Osteoblast (primary cell): ENCODE measurements around the gene PRORP. TPM values are rescaled to one million over a fixed set of nuclear protein-coding genes. Genes with fewer than 3 reads are reported as not detected.
"Not testable (repeated sequence)": the region's sequence is repeated elsewhere in the genome, so short reads cannot be mapped to it uniquely, and the experiment has no call there.

Experiments
- DNase-seq: peaks from one replicate; pipeline ENCODE4 v3.0.0; 2011; ENCODE audit warnings: low spot score, mixed read lengths; ENCODE audit not compliant: insufficient read length; ENCODE audit errors: missing footprints
- H2AFZ ChIP-seq: 2 replicates; pipeline ENCODE4 v1.6.0; 2011; ENCODE audit warnings: mild to moderate bottlenecking, low read length
- H3K27ac ChIP-seq: 2 replicates; pipeline ENCODE4 v1.5.1; 2011; ENCODE audit warnings: mild to moderate bottlenecking, low read depth, low read length, moderate library complexity
- H3K27me3 ChIP-seq: 2 replicates; pipeline ENCODE4 v1.6.0; 2012; ENCODE audit warnings: mild to moderate bottlenecking, control low read depth, inconsistent platforms, low read length, moderate library complexity; ENCODE audit not compliant: insufficient read depth
- H3K36me3 ChIP-seq: 2 replicates; pipeline ENCODE4 v1.5.1; 2011; ENCODE audit warnings: mild to moderate bottlenecking, low read length, control low read depth, moderate library complexity; ENCODE audit not compliant: insufficient read depth
- H3K4me1 ChIP-seq: 2 replicates; pipeline ENCODE4 v1.5.1; 2011; ENCODE audit warnings: mild to moderate bottlenecking, low read length, control low read depth, moderate library complexity; ENCODE audit not compliant: insufficient read depth
- H3K4me2 ChIP-seq: 2 replicates; pipeline ENCODE4 v1.6.0; 2011; ENCODE audit warnings: mild to moderate bottlenecking, low read length; ENCODE audit not compliant: insufficient read depth
- H3K4me3 ChIP-seq: fragments of 200-600 bp; sonication (generic); 3 replicates; pipeline ENCODE4 v1.5.1; 2012; ENCODE audit warnings: mild to moderate bottlenecking, low read length, inconsistent platforms; ENCODE audit not compliant: insufficient read depth
- H3K79me2 ChIP-seq: 2 replicates; pipeline ENCODE4 v1.6.0; 2012; ENCODE audit warnings: mild to moderate bottlenecking, low read length, control low read depth, inconsistent platforms; ENCODE audit not compliant: insufficient read depth
- H3K9me3 ChIP-seq: 2 replicates; pipeline ENCODE4 v1.5.1; 2011; ENCODE audit warnings: low read depth, low read length, control low read depth
- H4K20me1 ChIP-seq: 2 replicates; pipeline ENCODE4 v1.6.0; 2012; ENCODE audit warnings: mild to moderate bottlenecking, low read length, control low read depth; ENCODE audit not compliant: insufficient read depth
- total RNA-seq: library from RNA; depleted of rRNA; stranded (reverse); fragments of >200 nt; gene quantifications from 2 replicates; pipeline ENCODE4 v1.2.3, GENCODE V29; 2012
- TF ChIP-seq, protein P1 (sequence below): IDR thresholded peaks from 2 replicates; pipeline ENCODE4 v1.5.1; 2011; ENCODE audit warnings: mild to moderate bottlenecking, low read depth, low read length, moderate library complexity; ENCODE audit errors: extremely low read depth

The PRORP gene
- total RNA-seq, 1 donor, result 30.4 TPM

DNA sequence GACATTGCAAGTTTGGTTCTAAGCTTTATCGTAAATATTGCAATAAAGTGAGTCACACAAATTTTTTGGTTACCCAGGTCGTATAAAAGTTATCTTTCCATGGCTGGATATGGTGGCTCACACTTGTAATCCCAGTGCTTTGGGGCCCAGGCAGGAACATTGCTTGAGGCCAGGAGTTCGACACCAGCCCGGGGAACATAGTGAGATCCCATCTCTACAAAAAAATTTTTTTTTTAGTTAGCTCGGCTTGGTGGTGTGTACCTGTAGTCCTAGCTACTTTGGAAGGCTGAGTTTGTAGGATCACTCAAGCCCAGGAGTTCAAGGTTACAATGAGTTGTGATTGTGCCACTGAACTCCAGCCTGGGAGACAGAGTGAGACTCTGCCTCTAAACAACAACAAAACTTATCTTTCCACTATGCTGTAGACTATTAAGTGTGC is 24.4 kb downstream of the PRORP start:
- Histone ChIP-seq H3K27me3 (no peaks in the 10 kb centered on the region), H3K4me2 (no peak overlapping the region), H3K4me3 (no peak overlapping the region), H3K36me3 (no peaks in the 10 kb centered on the region), H3K4me1 (no peaks in the 10 kb centered on the region), H4K20me1 (no peaks in the 10 kb centered on the region), H3K27ac (no peak overlapping the region), H3K9me3 (no peaks in the 10 kb centered on the region), H3K79me2 (peaks cover 12% of the 10 kb centered on the region), H2AFZ (no peak overlapping the region)
- DNase-seq, result no peak
- TF ChIP-seq, protein P1, sequence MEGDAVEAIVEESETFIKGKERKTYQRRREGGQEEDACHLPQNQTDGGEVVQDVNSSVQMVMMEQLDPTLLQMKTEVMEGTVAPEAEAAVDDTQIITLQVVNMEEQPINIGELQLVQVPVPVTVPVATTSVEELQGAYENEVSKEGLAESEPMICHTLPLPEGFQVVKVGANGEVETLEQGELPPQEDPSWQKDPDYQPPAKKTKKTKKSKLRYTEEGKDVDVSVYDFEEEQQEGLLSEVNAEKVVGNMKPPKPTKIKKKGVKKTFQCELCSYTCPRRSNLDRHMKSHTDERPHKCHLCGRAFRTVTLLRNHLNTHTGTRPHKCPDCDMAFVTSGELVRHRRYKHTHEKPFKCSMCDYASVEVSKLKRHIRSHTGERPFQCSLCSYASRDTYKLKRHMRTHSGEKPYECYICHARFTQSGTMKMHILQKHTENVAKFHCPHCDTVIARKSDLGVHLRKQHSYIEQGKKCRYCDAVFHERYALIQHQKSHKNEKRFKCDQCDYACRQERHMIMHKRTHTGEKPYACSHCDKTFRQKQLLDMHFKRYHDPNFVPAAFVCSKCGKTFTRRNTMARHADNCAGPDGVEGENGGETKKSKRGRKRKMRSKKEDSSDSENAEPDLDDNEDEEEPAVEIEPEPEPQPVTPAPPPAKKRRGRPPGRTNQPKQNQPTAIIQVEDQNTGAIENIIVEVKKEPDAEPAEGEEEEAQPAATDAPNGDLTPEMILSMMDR, result no peak

DNA sequence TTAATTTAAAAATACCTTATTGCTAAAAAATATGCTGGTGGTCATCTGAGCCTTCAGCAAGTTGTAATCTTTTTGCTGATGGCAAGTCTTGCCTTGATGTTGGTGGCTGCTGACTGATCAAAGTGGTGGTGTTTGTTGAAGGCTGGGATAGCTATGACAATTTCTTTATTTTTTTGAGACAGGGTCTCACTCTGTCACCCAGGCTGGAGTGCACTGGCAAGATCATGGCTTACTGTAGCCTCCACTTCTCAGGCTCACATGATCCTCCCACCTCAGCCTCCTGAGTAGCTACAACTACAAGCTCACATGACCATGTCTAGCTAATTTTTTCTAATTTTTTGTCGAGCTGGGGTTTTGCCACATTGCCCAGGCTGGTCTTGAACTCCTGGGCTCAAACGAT is 24.8 kb downstream of the PRORP start:
- no peak for DNase-seq
- H3K27me3 ChIP-seq, result no peaks in the 10 kb centered on the region
- no peak overlapping the region for H3K4me3 ChIP-seq
- H3K4me2 ChIP-seq, result no peak overlapping the region
- TF ChIP-seq, protein P1, result no peak
- no peaks in the 10 kb centered on the region for H3K36me3 ChIP-seq
- no peaks in the 10 kb centered on the region for H3K9me3 ChIP-seq
- no peak overlapping the region for H3K27ac ChIP-seq
- no peaks in the 10 kb centered on the region for H4K20me1 ChIP-seq
- H3K4me1 ChIP-seq, result no peaks in the 10 kb centered on the region
- peaks cover 12% of the 10 kb centered on the region for H3K79me2 ChIP-seq
- no peak overlapping the region for H2AFZ ChIP-seq

DNA sequence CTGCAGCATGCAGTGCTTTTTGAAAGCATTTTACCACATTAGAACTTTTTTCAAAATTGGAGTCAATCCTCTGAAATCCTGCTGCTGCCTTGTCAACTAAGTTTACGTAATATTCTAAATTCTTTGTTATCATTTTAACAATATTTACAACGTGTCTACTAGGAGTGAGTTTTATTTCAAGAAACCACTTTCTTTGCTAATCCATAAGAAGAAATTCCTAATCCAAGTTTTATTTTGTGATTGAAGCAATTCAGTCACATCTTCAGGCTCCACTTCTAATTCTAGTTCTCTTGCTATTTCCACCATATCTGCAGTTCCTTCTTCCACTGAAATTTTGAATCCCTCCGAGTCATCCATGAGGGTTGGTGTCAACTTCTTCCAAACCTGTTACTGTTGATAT is 25.4 kb downstream of the PRORP start:
- no peak for DNase-seq
- H3K9me3 ChIP-seq, result no peaks in the 10 kb centered on the region
- H3K4me3 ChIP-seq, result no peak overlapping the region
- H3K27ac ChIP-seq, result no peak overlapping the region
- H3K27me3 ChIP-seq, result no peaks in the 10 kb centered on the region
- no peaks in the 10 kb centered on the region for H3K4me1 ChIP-seq
- H3K36me3 ChIP-seq, result no peaks in the 10 kb centered on the region
- no peaks in the 10 kb centered on the region for H4K20me1 ChIP-seq
- peaks cover 12% of the 10 kb centered on the region for H3K79me2 ChIP-seq
- H2AFZ ChIP-seq, result no peak overlapping the region
- no peak overlapping the region for H3K4me2 ChIP-seq
- TF ChIP-seq, protein P1, result no peak

GRCh38 chr14:35149239-35149638 is 26.9 kb downstream of the PRORP start:
- Histone ChIP-seq H3K9me3 (no peaks in the 10 kb centered on the region), H3K27me3 (no peaks in the 10 kb centered on the region), H3K79me2 (peaks cover 12% of the 10 kb centered on the region), H4K20me1 (no peaks in the 10 kb centered on the region), H3K4me2 (no peak overlapping the region), H3K4me1 (no peaks in the 10 kb centered on the region), H2AFZ (no peak overlapping the region), H3K36me3 (no peaks in the 10 kb centered on the region), H3K27ac (no peak overlapping the region), H3K4me3 (no peak overlapping the region)
- TF ChIP-seq, protein P1, result no peak
- DNase-seq, result no peak

DNA sequence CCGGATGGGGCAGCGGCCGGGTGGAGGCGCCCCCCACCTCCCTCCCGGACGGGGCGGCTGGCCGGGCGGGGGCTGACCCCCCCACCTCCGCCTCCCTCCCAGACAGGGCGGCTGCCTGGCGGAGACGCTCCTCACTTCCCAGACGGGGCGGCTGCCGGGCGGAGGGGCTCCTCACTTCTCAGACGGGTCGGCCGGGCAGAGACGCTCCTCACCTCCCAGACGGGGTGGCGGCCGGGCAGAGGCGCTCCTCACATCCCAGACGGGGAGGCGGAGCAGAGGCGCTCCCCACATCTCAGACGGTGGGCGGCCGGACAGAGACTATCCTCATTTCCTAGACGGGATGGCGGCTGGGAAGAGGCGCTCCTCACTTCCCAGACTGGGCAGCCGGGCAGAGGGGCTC is 30.2 kb downstream of the PRORP start:
- H3K79me2 ChIP-seq, H3K4me3 ChIP-seq, H3K4me2 ChIP-seq, H2AFZ ChIP-seq, H3K4me1 ChIP-seq, H4K20me1 ChIP-seq, H3K27ac ChIP-seq, H3K9me3 ChIP-seq, H3K36me3 ChIP-seq, DNase-seq, H3K27me3 ChIP-seq: not testable (repeated sequence)
